Fibroblast of skin of left quadriceps (primary cell): Measurements from ENCODE around the gene LANCL2.
"Not testable (repeated sequence)": the region's sequence is repeated elsewhere in the genome, so short reads cannot be mapped to it uniquely, and the experiment has no call there.

Source experiments
- DNase-seq, 2 experiments: peaks; one replicate each; pipeline ENCODE4 v3.0.0-alpha.2; 2013; ENCODE audit warnings: low read depth in 2 of 2

The LANCL2 gene

DNA sequence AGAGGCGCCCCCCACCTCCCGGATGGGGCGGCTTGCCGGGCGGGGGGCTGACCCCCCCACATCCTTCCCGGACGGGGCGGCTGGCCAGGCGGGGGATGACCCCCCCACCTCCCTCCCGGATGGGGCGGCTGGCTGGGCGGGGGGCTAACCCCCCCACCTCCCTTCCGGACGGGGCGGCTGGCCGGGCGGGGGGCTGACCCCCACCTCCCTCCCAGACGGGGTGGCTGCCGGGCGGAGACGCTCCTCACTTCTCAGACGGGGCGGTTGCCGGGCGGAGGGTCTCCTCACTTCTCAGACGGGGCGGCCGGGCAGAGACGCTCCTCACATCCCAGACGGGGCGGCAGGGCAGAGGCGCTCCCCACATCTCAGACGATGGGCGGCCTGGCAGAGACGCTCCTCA is 37.4 kb downstream of the LANCL2 start:
- DNase-seq = not testable (repeated sequence)

DNA sequence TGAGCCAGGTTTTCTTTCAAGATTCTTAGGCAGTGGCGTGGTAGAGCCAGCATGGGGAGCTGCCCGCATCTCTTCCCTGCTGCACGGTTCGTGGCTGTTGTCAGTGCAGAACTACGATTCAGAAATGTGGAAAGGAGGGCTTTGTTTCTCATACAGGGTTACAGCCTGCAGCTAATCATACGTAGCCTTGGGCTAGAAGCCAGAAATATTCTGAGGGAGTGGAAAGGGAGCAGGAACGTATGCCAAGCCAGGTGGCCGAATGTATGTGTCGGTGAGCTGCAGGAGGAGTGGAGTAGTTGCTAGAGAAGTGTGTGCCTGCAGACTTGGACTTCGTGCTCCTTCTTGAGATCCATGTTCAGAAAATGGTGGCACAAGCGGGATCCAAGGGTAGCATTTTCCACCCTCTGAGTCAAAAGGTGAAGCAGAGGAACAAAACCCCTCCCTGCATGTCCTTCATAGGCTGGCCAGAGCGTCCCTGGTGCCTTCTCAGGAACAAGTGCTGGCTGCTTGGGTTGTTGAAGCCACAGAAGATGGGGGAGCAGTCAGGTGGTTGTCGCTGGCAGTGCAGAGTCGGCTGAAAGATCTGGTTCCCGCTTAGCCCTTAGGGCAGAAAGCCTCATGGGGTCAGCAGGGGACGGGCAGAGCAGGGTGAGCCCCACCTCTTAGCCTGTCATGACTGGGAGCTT is 40.9 kb downstream of the LANCL2 start:
- DNase-seq = no peak

DNA sequence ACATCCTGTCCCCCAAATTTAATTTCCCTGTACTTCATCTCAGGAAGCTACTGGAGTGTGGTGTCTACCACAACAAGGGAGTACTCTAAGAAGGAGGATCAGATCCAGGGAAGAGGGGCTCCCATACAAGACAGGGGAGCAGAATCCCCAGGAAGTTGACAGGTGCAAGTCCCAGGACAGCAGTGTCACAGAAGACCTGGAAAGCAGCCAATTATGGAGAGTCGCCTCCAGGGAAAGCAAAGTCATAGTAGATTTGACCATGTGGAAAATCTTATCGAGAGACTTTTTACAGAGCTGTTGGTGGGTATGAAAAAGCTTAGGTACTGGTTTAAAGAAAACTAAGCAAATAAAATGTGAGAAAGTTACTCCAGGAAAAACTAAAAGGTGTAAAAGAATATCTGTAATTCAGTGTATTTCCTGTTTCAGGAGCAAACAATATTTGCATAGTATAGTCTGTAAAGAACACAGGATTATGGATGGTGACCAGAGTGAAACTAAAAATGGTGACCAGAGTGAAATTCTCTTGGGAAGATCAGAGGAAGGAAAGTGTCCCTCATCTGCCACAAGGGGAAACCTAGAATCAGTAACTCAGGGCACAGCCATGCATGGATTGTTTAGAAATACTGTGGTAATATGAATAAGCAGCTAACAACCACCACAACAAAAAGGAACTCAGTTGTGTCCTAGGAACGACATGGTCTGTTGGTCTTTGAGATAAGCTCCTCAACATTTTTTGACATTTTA is 44.5 kb downstream of the LANCL2 start:
- no peak for DNase-seq

DNA sequence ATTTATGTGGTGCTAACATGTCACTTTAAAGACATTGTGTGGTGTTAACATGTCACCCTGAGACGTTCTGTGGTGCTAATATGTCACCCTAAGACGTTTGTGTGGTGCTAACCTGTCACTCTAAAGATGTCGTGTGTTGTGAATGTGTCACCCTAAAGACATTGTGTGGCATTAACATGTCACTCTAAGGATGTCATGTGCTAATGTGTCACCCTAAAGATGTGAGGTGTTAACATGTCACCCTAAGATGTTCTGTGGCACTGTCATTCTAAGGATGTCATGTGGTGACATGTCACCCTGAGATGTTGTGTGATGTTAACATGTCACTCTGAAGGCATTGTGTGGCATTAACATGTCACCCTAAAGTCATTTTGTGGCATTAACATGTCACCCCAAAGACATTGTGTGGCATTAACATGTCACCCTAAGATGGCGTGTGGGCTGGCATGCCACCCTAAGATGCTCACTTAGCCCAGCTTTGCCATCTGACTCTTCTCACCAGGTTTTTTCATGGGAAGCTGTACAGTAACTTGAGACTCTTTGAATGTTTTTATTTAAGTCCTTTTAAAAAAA is 45.6 kb downstream of the LANCL2 start:
- no peak for DNase-seq

DNA sequence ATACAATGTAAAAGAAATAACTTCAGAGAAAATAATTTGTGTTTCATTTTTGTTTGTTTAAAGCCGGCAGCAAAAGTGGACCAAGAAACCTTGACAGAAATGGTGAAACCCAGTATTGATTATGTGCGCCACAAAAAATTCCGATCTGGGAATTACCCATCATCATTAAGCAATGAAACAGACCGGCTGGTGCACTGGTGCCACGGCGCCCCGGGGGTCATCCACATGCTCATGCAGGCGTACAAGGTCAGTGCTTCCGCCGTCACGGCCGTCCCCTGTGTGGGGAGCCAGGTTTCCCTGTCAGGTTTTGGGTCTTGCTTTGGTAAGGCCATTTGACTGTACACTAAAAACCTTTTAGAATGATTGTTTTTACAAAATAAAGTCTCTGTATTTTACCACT is 46.7 kb downstream of the LANCL2 start:
- no peak for DNase-seq

DNA sequence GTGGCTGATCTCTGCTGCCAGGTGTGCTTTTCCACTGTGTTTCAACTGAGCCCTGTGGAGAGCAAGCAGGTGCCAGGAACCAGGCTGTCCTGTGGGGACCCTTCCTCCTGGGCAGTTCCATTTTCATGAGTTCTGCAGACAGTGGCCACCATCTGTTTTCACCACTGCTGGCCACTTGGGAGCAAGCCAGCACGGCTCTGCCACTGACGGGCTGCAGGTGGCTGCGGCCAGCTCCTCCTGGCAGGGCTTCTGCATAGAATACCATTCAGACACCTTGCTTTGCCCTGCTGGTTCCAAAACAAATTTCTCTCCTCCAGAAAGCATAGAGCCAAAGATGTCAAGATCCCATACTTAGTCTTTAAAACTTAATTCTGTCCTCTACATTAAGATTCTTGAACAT is 48.3 kb downstream of the LANCL2 start:
- DNase-seq = no peak

DNA sequence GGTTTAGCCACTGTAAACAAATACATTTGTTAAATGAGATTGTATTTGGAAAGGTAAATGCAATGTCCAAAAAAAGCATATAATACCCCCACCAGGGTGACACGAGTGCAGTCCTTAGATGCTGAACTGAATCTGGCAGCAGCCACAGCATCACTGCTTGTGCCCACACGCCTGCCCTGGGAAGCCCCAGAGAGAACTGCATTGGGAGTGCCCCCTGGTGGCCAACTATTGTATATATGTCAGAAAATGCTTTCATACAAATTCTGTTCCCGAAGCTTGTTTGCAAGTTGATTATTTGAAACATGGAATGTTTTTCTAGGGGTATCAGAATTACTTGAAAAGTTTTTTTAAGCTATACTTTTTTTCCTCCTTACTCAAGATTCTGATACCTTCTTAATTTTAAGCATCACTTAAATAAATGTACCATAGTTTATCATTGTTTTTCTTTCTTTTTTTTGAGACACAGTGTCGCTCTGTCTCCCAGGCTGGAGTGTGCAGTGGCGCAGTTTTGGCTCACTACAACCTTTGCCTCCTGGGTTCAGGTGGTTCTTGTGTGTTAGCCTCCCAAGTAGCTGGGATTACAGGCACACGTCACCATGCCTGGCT is 50.1 kb downstream of the LANCL2 start:
- peak; percentile 43 to 44 for DNase-seq

DNA sequence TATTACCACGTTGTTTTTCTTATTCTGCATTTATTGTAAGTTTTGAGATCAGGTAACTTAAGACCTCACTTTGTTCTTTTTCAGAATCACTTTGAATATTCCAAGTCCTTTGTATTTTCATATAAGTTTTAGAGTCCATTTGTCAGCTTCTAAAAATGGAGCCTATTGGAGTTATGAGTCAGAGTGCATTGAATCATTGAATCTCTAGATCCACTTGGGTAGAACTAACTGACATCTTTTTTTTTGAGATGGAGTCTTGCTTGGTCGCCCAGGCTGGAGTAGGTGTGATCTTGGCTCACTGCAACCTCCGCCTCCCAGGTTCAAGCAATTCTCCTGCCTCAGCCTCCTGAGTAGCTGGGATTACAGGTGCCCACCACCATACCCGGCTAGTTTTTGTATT is 52.3 kb downstream of the LANCL2 start:
- not testable (repeated sequence) for DNase-seq

DNA sequence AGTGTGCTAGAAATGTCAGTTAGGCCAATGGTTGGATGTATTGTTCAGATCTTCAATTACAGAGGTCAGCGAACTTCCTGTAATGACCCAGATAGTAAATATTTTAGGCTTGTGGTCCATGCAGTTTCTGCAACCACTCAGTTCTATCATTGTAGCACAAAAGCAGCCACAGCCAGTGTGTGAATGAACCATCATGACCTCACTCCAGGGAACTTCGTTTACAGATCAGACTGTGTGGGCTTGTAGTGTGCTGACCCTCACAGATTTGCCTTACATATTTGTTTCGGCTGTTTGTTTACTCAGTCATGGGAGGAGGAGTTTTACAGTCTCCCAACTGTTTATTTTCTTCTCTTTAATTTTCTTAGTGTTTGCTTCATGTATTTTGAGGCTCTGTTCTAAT is 55.4 kb downstream of the LANCL2 start:
- no peak for DNase-seq

DNA sequence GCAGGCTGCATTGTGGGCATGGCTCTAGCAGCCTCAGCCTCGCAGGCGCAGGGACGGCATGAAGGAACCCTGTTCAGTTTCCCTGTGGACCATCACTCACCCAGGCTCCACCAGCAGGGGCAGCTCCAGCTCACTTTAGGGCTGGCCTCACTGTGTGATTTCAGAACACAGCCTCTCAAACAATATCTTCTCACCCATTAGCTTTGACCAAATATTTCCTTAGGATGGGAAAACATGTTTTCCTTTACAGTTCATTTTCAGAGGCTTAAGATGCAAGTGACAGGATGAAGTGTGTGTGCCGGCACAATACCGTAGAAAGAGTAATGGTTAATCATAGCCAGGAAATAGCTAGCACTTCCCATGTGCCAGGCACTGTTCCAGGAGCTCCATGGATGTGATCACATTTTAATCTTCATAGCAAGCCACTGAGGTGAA is 58.2 kb downstream of the LANCL2 start:
- peak; percentile 16 to 29 for DNase-seq

DNA sequence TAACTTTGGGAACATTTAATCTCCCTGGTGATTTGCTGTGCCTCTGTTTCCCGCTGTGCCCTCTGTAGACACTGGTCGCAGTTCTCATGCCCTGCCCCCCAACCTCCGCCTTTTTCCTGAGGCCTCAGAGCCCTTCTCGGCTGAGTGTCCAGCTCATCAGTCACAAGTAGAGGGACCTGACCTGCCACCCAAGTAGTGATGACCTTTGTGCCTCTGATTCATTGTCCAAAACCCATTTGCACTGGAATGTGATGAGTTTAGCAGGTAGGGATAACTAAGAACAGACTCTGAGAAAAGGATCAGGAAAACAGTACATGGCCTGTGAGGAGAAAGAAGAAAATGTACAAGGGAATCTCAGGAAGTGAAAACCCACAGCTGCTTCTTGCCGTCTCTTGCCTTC is 58.8 kb downstream of the LANCL2 start:
- DNase-seq = no peak

DNA sequence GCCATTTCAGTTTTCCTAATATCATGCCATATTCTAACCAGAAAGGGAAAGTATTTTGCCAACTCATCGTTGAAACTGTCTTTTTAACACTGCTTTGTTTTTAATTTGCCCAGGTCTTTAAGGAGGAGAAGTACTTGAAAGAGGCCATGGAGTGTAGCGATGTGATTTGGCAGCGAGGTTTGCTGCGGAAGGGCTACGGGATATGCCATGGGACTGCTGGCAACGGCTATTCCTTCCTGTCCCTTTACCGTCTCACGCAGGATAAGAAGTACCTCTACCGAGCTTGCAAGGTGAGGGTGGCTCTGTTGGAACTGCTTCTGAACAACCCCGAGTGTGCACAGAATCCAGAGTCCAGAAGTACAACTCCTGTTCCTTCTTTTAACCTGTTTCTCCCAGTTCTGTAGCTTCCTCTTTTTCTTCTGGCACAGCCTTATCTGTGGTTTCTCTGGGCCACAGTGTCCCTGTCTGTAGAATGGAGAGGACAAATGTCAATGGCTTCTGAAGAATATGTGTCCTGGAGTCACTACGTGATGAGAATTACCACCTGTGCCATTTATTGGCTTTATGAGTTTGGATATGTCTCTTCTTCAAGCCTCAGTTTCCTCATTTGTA is 60.1 kb downstream of the LANCL2 start:
- DNase-seq = no peak

DNA sequence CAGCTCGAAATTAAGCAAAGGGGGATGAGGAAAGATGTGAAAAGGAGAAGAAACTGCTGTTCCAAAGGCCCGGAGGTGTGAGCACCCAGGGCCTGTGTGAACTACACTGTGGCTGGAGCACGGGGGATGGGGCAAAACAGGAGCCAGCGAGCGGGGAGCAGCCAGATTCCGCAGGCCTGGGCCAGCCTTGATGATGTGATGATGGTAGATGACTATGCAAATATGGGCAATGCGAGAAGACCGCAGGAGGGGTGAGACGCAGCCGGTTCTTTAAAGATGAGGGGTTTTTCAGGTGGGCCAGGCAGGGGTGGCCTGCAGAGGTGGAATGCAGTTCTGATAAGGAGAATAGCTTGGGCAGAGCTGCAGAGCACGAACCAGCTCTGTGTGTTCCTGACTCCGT is 61.5 kb downstream of the LANCL2 start:
- DNase-seq = no peak

DNA sequence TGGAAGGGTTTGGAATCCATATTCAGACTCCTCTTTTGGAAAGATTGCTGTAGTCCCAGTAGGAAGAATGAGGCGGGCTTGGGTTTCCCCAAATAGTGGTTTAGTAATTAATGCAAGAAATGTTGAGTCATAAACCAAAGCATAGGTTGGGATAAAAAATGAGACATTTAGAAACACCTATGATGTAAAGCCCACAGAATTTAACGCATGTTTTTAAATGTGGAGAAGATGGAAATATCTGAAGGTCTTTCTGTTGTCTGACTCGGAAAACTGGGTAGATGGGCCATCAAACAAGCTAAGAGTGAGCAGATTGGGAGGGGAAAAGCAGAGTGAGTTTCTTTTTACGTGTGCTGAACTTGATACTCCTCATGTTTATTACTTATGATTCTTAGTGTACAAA is 62.2 kb downstream of the LANCL2 start:
- DNase-seq = peak; percentile 7 to 13

DNA sequence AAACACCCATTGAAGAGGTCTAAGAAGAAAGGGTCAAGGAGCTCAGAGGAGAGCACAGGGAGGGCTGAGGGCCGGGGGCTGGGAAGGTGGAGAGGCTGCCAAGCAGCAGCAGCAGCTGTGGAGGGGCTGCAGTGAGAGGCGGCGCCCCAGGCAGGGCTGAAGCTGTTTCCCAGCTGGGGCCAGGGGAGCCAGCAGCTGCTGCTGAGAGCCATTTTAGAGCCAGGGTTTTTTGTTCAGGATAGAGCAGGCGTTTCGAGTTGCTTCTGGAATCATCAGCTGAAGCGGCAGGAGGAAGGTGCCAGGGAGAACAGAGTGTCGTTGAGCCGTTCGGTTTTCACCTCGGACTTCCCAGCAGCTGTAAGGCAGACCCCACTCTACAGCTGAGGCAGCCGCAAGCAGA is 62.7 kb downstream of the LANCL2 start:
- DNase-seq = no peak

DNA sequence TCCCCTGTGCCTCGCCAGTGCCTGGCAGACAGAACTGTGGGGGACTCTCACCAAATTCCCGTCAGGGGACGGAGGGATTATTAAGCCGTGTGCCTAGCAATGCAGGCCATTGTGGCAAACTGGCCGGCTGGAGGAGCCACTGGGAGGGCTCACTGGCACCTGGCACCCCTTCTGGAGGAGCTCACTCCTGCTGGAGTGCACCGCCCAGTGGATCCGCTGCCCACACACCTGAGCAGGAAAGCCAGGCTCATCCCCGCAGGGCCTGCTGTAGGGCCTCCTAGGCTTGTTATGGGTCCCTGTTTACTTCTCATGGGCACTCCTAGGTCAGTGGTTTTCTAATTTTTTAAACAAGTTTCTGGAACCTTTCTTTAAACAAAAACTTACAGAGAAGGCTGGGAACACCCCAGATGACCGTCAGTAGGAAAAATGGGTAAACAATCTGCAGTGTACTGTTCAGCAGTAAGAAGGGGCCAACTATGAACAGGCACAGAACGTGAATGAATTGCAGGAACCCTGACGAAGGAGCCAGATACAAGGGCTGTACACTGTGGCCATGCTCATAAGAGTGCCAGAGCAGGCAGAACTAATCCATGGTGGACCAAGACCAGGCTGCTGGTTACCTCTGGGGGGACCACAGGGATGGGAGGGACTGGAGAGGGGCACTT is 64.8 kb downstream of the LANCL2 start:
- DNase-seq = no peak

DNA sequence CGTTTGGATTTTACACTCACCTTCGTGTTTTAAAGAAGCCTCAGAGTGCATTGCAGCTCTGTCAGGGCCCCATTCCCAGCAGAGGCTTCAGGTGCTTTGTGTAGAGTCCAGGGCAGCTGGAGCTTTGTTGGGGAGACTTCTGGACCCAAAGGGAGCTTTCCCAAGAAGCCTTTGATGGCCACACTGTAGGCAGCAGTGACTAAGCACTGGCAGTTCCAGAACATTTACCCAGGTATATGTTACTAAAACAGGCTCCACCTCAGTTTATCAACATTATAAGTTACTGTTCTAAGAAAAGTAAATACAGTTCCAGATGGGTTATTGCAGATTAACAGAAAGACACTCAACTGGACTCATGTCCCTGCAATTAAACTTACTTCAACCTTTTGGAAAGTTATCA is 66.8 kb downstream of the LANCL2 start:
- DNase-seq = no peak

DNA sequence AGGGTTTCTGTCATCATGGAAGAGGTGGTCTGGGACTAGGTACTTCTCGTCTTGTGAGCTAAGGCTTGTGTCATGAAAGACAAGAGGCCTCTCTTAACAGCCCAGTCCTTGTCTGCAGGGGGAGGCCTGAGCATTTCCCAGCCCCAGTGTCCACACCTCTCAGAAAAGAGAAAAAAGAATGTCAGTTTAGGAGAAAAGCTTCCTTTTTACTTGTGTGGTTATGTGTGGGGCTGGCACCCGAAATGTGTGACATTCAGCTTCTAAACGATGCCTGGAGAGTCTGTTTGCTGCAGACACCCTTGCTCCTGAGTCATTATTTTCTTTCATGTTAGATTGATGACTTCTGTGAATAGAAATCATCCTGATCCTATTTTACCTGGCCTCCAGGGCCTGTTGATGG is 67.4 kb downstream of the LANCL2 start:
- no peak for DNase-seq

DNA sequence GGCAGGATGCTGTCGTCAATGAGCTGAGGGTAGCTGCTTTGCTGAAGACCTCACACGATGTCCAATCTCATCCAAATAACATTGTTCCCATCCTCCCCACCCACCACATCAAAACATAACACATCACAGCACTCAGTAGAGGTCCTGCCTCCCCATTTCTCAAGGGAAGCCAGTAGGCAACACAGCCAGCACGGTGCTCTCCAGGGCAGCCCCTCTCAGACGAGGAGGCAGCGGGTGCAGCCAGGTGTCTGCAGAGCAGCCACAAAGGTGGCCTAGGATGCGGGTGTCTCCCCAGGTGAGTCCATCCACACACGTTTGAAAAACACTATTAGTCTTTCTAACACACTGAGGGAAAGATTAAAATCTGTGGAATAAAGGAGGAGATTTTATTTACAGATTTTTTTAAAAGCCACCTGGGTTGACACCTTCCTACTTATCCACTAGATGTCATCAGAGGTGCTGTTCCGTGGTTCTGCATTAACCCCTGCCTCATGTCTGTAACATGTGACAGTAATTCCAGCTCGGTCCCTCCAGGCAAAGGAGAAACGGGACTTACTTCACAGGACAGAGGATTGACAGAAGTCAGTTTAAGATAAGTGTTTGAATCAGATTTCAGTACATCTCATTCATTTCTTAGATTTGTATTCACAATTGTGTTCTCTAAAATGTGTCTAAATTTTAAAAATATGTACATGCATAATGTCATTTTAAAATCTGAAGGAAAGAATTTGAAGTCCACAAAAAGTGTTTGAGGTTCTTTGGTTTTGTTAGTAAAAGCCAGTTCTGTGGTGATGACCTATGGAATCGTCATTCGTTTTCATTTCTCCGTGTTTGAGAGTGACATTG is 68.0 kb downstream of the LANCL2 start:
- DNase-seq = peak; percentile 15 to 21

DNA sequence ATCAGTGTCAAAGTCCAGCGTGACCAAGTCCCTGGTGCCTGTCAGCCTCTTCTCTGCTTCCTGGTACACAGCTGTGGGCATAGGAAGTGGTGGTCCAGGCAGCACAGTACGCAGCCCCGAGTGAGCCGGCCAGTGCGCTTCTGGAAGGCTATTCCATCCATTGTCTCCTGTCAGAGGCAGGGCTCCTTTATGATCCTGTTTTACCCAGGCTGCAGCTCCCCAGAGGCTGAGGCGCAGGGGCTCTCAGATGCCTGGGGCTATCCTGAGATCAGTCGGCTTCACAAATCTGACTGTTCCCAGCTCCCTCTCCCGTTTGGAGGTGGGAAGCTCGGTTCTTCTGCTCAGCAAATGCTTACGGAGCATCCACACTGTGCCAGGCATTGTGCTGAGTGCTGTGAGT is 70.3 kb downstream of the LANCL2 start:
- DNase-seq = no peak

DNA sequence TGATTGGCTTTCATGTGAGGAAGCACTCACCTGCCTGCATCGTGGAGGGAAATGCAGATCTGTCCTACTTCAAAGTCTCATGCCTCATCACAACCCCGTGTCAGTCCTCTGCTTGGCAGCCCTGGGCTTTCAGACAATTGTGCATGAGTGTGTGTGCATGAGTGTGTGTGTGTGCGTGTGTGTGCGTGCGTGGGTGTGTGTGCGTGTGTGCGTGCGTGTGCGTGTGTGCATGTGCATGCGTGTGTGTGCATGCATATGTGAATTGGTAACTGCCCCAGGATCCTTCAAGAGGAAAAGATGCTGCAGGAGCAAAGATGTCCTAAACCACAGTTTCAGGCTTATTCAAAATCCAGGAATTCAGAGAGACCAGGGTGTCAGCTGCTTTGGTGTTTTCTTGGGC is 71.3 kb downstream of the LANCL2 start:
- no peak for DNase-seq
